ENCODE data around the gene MEGF6. TPM values are rescaled to one million over a fixed set of nuclear protein-coding genes. Genes with fewer than 3 reads are reported as not detected.

The MEGF6 gene
- total RNA-seq, 1 experiment from 2014 or later: 21.3 TPM

GRCh38 chr1:3588395-3588794, 22.9 kb downstream of the MEGF6 start:
- H4K91ac ChIP-seq (ENCODE audit: insufficient read length, low read depth, low read length): no peak overlapping the region
- H2BK20ac ChIP-seq (ENCODE audit: low read depth, low read length, poor library complexity, severe bottlenecking): no peak overlapping the region
- no peak overlapping the region for H3K14ac ChIP-seq (ENCODE audit: insufficient read depth, low read length)
- H3K4me1 ChIP-seq (ENCODE audit: insufficient read depth, low read length): no peaks in the 10 kb centered on the region
- H3K9ac ChIP-seq (ENCODE audit: extremely low read depth, insufficient read length, low read length): no peak overlapping the region
- no peaks in the 10 kb centered on the region for H4K20me1 ChIP-seq (ENCODE audit: control insufficient read depth, insufficient read depth, insufficient read length)
- no peak overlapping the region for H3K23ac ChIP-seq (ENCODE audit: insufficient read length, low read depth, low read length)
- no CpG with 5 or more reads among the region's 5 CpGs for WGBS (ENCODE audit: extremely low coverage, insufficient read length, low lambda C conversion rate)
- TF ChIP-seq, protein P1, sequence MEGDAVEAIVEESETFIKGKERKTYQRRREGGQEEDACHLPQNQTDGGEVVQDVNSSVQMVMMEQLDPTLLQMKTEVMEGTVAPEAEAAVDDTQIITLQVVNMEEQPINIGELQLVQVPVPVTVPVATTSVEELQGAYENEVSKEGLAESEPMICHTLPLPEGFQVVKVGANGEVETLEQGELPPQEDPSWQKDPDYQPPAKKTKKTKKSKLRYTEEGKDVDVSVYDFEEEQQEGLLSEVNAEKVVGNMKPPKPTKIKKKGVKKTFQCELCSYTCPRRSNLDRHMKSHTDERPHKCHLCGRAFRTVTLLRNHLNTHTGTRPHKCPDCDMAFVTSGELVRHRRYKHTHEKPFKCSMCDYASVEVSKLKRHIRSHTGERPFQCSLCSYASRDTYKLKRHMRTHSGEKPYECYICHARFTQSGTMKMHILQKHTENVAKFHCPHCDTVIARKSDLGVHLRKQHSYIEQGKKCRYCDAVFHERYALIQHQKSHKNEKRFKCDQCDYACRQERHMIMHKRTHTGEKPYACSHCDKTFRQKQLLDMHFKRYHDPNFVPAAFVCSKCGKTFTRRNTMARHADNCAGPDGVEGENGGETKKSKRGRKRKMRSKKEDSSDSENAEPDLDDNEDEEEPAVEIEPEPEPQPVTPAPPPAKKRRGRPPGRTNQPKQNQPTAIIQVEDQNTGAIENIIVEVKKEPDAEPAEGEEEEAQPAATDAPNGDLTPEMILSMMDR (conservative IDR thresholded peaks at IDR 0.05): no peak; the same call in 2 of the 3 replicates
- H2BK120ac ChIP-seq (ENCODE audit: low read depth, low read length, poor library complexity, severe bottlenecking): no peak overlapping the region
- H3K4me3 Mint-ChIP-seq: no peak overlapping the region
- H2BK15ac ChIP-seq (ENCODE audit: low read depth, low read length): no peak overlapping the region
- no peak overlapping the region for H4K5ac ChIP-seq (ENCODE audit: insufficient read length, low read depth, low read length)
- H2BK12ac ChIP-seq (ENCODE audit: insufficient read length, low read depth, low read length): no peak overlapping the region
- H3T11ph ChIP-seq (ENCODE audit: low read length): no peak overlapping the region
- H2BK5ac ChIP-seq (ENCODE audit: insufficient read length, low read length): no peak overlapping the region
- H3K27ac ChIP-seq (ENCODE audit: insufficient read length, low read depth, low read length): no peak overlapping the region
- no peak overlapping the region for H4K8ac ChIP-seq (replicated peaks; ENCODE audit: insufficient read length, low read depth, low read length)
- no peaks in the 10 kb centered on the region for H3K79me2 ChIP-seq (ENCODE audit: insufficient read depth, low read length)
- H3K23me2 ChIP-seq (ENCODE audit: insufficient read length, low read depth, low read length, poor library complexity, severe bottlenecking): no peaks in the 10 kb centered on the region
- H3K4me2 ChIP-seq (ENCODE audit: insufficient read depth, insufficient read length, low read length): no peak overlapping the region
- H3K9me3 Mint-ChIP-seq: peaks cover 0 to 2% of the 10 kb centered on the region in 2 experiments; a peak in 2 of 5 replicates
- no peaks in the 10 kb centered on the region for H3K27me3 Mint-ChIP-seq (ENCODE audit: low read depth)
- H3K56ac ChIP-seq (ENCODE audit: insufficient read length, low read depth, low read length): no peak overlapping the region
- H3K27ac Mint-ChIP-seq: no peak overlapping the region
- H3K4me1 Mint-ChIP-seq: peaks cover 3 to 26% of the 10 kb centered on the region in 2 experiments; a peak in 2 of 4 replicates
- H2AK5ac ChIP-seq (ENCODE audit: insufficient read length, low read length): no peak overlapping the region
- H3K79me1 ChIP-seq (ENCODE audit: insufficient read depth, low read depth, low read length, poor library complexity, severe bottlenecking): no peaks in the 10 kb centered on the region
- H3K18ac ChIP-seq (ENCODE audit: insufficient read length, low read depth, low read length): no peak overlapping the region
- DNase-seq: no peak
- no peak overlapping the region for H2AFZ ChIP-seq (ENCODE audit: low read length)
- H3K4ac ChIP-seq (ENCODE audit: low read depth, low read length): no peak overlapping the region
- peaks cover 3 to 5% (median 4%) of the 10 kb centered on the region in 3 experiments; a peak in 3 of 7 replicates for H3K36me3 Mint-ChIP-seq (ENCODE audit: insufficient read depth in 1 of 3, low read depth in 3 of 3)
- no peaks in the 10 kb centered on the region for H3K27me3 ChIP-seq (ENCODE audit: insufficient read depth, low read length)
- peaks cover 6% of the 10 kb centered on the region for H3K9me3 ChIP-seq (ENCODE audit: control insufficient read depth, low read depth, low read length)
